Fibroblast of villous mesenchyme (primary cell): ENCODE measurements around the gene VARS1. TPM values are rescaled to one million over a fixed set of nuclear protein-coding genes. Genes with fewer than 3 reads are reported as not detected.
A peak's percentile ranks its signal among the peaks of the same experiment; 100 is the strongest.

Experiments used
- DNase-seq: peaks from one replicate; pipeline ENCODE4 v3.0.0-alpha.2; 2010; ENCODE audit warnings: low read depth
- H3K4me3 ChIP-seq: 2 replicates; pipeline ENCODE4 v1.5.1; 2011; ENCODE audit warnings: low read depth, mild to moderate bottlenecking, low read length
- total RNA-seq: library from RNA; depleted of rRNA; stranded (reverse); fragments of >200 nt; gene quantifications from 2 replicates; pipeline ENCODE4 v1.2.3, GENCODE V29; 2012
- TF ChIP-seq, protein P1 (sequence below): IDR thresholded peaks from 2 replicates; pipeline ENCODE4 v1.5.1; 2012; ENCODE audit warnings: low read depth, mild to moderate bottlenecking, low read length; ENCODE audit not compliant: insufficient read depth

Gene VARS1
- total RNA-seq, 1 donor: 60.0 TPM

DNA sequence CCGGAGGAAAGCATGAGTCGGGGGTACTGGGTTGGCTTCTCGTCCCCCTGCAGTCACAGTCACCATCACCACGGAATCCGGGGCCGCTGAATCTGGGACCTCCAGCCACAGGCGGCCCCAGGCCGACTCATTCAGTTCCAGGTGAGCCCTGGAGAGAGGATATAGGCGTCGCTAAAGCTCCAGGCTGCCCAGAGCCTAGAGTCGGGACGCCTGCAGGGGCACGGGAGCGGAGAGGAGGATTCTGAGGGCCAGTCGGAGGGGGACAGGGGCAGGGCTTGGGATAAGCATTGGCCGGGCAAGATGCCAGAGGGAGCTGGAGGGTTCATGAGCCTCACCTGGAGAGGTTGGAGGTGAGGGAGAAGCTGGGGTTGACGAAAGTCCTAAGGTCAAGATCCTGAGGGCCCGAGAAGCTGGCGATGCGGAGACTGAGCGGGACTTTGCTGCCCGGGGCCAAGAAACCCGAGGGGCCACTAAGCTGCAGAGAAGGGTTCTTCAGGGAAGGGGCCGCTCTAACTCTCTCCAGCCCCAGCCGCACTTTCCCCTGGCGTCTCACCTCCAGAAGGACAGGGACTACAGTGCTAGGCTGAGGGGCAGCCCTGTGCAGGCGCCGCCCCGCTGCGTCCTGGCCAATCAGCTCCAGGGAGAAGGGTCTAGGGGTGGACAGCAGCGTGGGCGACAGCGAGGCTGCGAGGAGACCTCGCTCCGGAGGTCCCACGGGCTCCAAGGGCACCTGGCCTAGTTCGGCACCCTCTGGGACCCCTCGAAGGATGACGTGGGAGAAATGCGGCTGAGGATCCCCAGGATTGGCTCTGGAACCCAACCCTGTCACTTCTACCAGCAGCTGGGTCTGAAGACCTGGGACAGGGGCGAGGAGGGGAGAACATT is 29.4 kb downstream of the VARS1 start:
- TF ChIP-seq, protein P1, sequence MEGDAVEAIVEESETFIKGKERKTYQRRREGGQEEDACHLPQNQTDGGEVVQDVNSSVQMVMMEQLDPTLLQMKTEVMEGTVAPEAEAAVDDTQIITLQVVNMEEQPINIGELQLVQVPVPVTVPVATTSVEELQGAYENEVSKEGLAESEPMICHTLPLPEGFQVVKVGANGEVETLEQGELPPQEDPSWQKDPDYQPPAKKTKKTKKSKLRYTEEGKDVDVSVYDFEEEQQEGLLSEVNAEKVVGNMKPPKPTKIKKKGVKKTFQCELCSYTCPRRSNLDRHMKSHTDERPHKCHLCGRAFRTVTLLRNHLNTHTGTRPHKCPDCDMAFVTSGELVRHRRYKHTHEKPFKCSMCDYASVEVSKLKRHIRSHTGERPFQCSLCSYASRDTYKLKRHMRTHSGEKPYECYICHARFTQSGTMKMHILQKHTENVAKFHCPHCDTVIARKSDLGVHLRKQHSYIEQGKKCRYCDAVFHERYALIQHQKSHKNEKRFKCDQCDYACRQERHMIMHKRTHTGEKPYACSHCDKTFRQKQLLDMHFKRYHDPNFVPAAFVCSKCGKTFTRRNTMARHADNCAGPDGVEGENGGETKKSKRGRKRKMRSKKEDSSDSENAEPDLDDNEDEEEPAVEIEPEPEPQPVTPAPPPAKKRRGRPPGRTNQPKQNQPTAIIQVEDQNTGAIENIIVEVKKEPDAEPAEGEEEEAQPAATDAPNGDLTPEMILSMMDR: no peak
- peak; percentile 14 for DNase-seq
- H3K4me3 ChIP-seq: peak overlapping the region; percentile 42

DNA sequence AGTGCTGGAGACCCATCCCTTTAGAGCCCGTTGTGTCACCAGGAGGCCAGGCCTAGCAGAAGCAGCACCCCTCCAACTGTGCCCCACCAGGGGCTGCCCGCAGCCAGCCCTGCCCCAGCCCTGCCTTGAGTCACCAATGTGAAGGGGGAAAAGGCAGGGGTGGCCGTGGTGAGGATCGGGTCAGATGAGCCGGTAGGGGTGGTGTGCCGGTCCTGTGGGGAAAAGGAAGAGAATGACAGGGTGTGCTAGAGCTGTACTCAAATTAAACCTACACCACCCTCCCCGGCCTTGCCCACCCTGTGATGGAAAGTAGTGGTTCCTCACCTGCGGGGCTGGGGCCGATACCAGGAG is 30.0 kb downstream of the VARS1 start:
- DNase-seq: no peak
- TF ChIP-seq, protein P1: no peak
- H3K4me3 ChIP-seq: no peak overlapping the region

- H3K4me3 ChIP-seq: no peak overlapping the region
- TF ChIP-seq, protein P1: no peak
- no peak for DNase-seq
These were observed 31.4 kb downstream of the VARS1 start for GRCh38 chr6:31764198-31764597.

DNA sequence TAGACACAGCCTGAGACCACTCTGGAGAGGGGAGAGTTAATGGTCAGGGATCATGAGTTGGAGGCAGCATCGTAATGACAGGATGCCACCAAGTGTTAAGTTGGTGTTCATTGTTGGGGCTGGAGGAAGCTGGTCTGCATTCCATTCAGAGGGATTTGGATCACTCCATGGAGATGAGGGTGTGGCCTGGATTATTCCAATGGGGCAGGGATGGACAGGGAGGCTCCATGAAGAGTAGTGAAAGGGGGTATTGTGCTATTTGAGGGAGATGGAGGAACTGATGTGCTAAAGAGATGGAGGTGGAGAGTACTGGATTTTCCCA is 32.0 kb downstream of the VARS1 start:
- DNase-seq: peak; percentile 46
- no peak overlapping the region for H3K4me3 ChIP-seq
- TF ChIP-seq, protein P1: no peak

GRCh38 chr6:31762878-31763618 is 32.5 kb downstream of the VARS1 start:
- no peak for DNase-seq
- TF ChIP-seq, protein P1: no peak
- no peak overlapping the region for H3K4me3 ChIP-seq

DNA sequence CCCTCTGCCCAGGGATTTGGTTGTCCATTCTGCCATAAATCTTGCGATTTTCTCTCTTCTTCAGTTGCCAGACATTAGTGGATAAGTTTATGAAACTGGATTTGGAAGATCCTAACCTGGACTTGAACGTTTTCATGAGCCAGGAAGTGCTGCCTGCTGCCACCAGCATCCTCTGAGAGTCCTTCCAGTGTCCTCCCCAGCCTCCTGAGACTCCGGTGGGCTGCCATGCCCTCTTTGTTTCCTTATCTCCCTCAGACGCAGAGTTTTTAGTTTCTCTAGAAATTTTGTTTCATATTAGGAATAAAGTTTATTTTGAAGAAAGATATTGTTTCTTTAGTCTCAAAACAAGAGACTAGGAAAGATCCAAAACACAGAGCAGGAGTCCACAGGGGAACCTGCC is 33.2 kb downstream of the VARS1 start, which contains the start of gene SAPCD1:
SAPCD1 (plus strand) TSS at position 301 of the 400 bp plus-strand sequence. CDS start 399 bp downstream, outside the sequence.
- H3K4me3 ChIP-seq: no peak within 1 kb of the TSS
- no peak for DNase-seq
- TF ChIP-seq, protein P1: no peak
